GM13977 (cell line): ENCODE results near the gene WWOX.

ENCODE experiments used
- DNase-seq: peaks from one replicate; pipeline ENCODE4 v3.0.0; 2012; ENCODE audit warnings: low spot score
- in situ Hi-C: fragments of 300-500 bp; cut with MboI; formaldehyde crosslinking; loops from one replicate; pipeline ENCODE4 v1.12.0; 2022; ENCODE audit warnings: low sequenced_read_pairs, low pct_unique_long_range_greater_than_20kb, mixed read lengths, inconsistent platforms; ENCODE audit not compliant: unreplicated experiment
- TF ChIP-seq, protein P1 (sequence below): IDR thresholded peaks from 2 replicates; pipeline ENCODE4 v1.5.1; 2012; ENCODE audit warnings: mild to moderate bottlenecking, control low read depth; ENCODE audit not compliant: insufficient read depth; ENCODE audit errors: extremely low read depth, missing control alignments

Gene WWOX

DNA sequence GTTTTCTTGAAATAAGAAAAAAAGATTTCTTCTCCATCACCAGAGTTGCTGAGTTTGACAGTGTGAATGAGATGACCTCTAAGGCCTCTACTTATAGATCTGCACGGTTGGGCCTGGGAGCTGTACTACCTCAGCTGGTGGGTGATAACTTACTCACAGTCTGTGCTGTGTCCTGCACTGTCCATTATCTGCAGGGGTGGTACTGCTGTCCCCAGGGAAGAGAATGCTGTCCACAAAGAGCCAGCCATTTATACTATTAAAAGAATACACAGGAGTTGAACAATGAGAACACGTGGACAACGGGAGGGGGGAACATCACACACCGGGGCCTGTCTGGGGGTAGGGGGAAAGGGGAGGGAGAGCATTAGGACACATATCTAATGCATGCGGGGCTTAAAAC lies 655.3 kb downstream of the WWOX start:
- no peak for DNase-seq
- TF ChIP-seq, protein P1, sequence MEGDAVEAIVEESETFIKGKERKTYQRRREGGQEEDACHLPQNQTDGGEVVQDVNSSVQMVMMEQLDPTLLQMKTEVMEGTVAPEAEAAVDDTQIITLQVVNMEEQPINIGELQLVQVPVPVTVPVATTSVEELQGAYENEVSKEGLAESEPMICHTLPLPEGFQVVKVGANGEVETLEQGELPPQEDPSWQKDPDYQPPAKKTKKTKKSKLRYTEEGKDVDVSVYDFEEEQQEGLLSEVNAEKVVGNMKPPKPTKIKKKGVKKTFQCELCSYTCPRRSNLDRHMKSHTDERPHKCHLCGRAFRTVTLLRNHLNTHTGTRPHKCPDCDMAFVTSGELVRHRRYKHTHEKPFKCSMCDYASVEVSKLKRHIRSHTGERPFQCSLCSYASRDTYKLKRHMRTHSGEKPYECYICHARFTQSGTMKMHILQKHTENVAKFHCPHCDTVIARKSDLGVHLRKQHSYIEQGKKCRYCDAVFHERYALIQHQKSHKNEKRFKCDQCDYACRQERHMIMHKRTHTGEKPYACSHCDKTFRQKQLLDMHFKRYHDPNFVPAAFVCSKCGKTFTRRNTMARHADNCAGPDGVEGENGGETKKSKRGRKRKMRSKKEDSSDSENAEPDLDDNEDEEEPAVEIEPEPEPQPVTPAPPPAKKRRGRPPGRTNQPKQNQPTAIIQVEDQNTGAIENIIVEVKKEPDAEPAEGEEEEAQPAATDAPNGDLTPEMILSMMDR, result no peak
- in situ Hi-C loops, result no loop called here

DNA sequence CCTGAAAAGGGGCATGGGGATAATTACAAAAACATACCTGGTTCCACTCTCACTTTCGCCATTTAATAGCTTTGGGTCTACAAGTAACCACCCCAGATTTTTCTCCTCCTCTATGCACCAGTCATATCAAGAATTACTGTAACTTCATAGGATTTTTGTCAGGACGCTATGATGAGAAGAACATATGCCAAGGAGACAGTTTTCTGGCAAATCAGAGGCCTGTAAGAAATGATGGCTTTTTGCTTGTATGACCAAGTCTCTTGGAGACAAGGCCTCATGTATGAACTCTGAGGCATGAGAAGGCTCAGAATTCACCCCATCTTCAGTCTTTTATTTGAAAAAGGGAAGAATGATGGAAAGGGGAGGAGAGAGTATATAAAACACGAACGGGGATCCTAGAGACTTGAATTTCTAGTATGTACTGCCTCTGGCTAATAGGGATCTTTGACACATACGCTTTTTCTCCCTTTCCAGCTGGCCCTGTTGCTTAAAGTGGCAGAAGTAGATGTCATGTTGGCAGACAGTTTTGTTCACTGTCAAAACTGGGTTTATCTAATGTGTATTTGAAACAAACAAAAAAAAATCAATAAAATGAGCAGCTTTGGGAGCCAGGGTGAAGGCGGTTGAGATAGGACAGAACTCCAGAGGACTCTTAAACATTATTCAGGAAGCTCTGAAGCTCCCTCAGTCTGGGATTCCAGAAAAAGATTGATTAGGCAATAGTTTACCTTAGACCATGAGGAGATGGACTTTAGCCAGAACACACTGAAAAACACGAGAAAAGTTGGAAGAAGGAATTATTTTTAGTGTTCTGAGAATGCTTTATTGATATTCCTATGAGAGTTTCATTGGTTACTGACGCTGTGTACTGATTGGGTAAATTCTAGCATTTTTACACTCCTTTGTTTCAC lies 656.6 kb downstream of the WWOX start:
- TF ChIP-seq, protein P1, result no peak
- in situ Hi-C loops, result no loop called here
- no peak for DNase-seq

DNA sequence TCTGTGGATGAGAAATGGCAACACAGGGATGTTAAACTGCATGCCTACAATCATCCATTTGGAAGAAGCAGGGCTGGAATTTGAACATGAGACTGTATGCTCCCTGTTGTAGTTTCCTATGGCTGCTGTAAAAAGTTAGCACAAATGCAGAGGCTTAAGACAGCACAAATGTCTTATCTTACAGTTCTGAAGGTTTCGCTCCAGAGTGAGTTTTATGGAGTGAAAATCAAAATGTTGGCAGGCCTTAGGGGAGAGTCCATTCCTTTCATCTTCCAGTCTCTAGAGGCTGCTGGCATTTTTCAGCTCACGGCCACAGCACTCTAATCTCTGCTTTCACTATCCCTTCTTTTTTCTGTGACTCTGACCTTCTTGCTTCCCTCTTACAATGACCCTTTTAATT lies 660.1 kb downstream of the WWOX start:
- in situ Hi-C loops, result no loop called here
- no peak for DNase-seq
- TF ChIP-seq, protein P1, result no peak

DNA sequence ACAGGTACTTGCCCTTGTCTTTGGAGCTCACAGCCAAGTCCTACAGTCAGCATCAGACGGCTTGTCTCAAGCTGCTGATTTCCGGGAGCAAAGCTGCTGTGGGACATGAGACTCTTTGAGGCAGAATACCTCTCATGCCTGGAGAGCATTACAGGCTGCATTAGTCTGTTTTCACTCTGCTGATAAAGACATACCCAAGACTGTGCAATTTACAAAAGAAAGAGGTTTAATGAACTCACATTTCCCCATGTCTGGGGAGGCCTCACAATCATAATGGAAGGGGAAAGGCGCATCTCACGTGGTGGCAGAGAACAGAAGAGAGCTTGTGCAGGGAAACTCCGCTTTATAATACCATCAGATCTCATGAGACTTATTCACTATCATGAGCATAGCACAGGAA lies 661.2 kb downstream of the WWOX start:
- in situ Hi-C loops, result no loop called here
- DNase-seq, result no peak
- TF ChIP-seq, protein P1, result no peak

DNA sequence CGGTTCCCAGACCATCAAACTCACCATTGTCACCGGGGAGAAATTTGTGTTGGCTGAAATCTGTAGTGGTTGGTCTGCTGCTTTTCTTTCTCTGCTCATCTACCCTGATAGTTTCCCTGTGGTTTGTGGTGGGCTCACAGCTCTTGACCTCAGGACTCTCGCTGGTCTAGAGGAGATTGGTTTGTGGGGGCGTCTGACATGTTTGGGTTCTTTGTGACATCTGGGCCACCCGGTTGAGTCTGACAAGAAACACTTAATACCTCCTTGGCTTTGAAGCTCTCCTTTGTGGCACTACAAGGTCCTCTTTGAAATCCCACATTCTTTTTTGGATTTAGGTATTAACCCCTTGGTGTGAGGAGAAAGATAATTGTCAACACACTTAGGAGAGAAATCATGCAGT lies 662.0 kb downstream of the WWOX start:
- TF ChIP-seq, protein P1, result no peak
- DNase-seq, result peak; percentile 22
- in situ Hi-C loops, result no loop called here

DNA sequence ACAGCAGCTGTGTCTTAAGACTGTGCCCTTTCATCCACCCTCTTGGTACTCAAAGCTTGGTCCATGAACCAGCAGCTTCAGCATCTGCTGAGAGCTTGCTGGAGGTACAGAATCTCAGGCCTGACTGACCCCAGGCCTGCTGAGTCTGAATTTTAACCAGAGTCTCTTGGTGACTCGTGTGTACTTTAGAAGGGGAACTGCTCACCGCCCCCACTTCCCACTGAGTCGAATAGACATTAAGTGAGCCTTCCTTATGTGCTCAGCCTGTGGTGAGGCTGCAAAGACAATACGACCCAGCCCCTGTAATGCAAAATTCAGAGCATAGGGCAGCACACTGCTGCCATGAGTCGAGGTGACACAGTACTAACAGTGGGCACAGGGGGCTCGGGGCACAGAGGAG lies 662.8 kb downstream of the WWOX start:
- TF ChIP-seq, protein P1, result no peak
- in situ Hi-C loops, result no loop called here
- DNase-seq, result no peak
